22Rv1 (cell line): ENCODE results near the gene SMIM10L2A.
"Not testable (repeated sequence)": the region's sequence is repeated elsewhere in the genome, so short reads cannot be mapped to it uniquely, and the experiment has no call there.

Source experiments
- H3K27ac ChIP-seq: fragments of 450-650 bp; 2 replicates; pipeline ENCODE4 v1.5.1; 2017
- CTCF ChIP-seq: fragments of 450-650 bp; IDR thresholded peaks from 2 replicates; pipeline ENCODE4 v1.5.1; 2017; ENCODE audit warnings: mild to moderate bottlenecking
- ZFX ChIP-seq: fragments of 450-650 bp; IDR thresholded peaks from 2 replicates; pipeline ENCODE4 v1.6.1; 2017; ENCODE audit warnings: antibody characterized with exemption, borderline replicate concordance

Gene SMIM10L2A

GRCh38 chrX:135437867-135438733, 16.4 kb downstream of the SMIM10L2A start:
- H3K27ac ChIP-seq: no peak overlapping the region
- TF ChIP-seq CTCF (0 out of 2 replicates have a peak, but pooled peaks have one; percentile 19), ZFX (no peak)

GRCh38 chrX:135438734-135439043, 16.9 kb downstream of the SMIM10L2A start:
- no peak for TF ChIP-seq CTCF
- no peak for TF ChIP-seq ZFX

GRCh38 chrX:135449637-135450550, 28.1 kb downstream of the SMIM10L2A start:
- TF ChIP-seq CTCF (no peak), ZFX (no peak)
- H3K27ac ChIP-seq: no peak overlapping the region

More at GRCh38 chrX:135438734-135439043, 16.9 kb downstream of the SMIM10L2A start:
- H3K27ac ChIP-seq: no peak overlapping the region

DNA sequence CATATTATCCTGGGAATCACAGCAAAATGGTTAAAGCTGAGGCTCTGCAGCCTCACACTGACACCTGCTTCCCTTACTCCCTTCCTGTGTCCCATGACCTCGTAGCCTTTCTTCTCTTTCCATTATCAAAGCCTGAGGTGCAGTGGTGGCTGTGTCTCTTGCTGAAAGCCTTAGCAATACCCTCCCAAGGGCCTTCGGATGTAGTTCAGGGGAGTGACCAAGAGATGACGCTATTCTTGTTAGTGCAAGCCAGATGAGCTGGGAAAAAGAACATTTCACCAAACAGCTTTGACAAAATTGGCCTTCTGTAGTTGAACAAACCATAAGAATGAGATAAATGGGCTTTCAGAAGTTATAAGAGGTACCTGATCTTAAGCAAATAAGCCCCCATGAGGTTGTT, 31.6 kb downstream of the SMIM10L2A start:
- no peak overlapping the region for H3K27ac ChIP-seq
- TF ChIP-seq ZFX (no peak), CTCF (no peak)

DNA sequence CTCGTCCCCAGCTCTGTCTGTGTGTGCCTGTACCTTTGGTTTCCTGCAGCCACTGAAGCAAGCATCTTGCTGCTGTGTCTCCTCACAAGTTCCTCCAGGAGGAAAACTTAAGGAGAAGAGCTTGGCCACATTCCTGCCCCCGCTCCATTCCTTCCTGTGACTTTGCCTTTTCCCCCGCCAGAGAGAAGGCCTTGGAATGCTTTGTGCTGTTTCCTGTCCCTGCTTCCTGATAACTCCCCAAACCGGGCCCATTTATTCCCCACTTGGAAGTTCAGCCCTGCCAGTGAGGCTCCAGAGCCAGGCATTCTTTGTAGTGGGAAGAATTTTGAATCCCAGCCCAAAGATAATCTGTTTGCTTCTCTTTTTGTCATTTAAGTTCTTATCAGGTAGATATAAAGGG, 33.1 kb downstream of the SMIM10L2A start:
- TF ChIP-seq ZFX (no peak), CTCF (no peak)
- H3K27ac ChIP-seq: no peak overlapping the region

- not testable (repeated sequence) for H3K27ac ChIP-seq
These were observed 40.0 kb downstream of the SMIM10L2A start for GRCh38 chrX:135461756-135462155.

DNA sequence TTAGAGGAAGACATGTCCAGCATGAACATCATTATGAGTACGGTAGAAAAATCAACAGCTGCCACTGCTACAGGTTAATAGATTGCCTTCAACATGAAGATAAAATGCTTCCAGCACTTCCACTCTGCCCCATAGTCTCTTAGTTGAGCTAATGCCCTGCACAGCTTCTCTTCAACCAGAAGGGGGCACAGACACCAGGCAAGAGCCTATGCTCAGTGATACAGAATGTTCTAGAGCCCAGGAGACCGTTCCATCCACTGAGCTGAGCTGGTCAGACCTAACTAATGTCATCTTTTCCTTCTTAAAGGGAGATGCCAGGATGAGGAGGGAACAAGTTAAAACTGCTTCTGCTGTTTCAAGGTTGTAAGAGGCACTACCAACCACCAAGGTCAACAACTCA, 42.2 kb downstream of the SMIM10L2A start:
- no peak overlapping the region for H3K27ac ChIP-seq
- TF ChIP-seq ZFX (no peak), CTCF (peak; percentile 30)
